ENCODE data around the gene TRIM38.

GRCh38 chr6:26009817-26010216 lies 47.2 kb downstream of the TRIM38 start:
- TF ChIP-seq CTCF (IDR thresholded peaks at IDR 0.05), result no peak
- TF ChIP-seq POLR2A (IDR thresholded peaks at IDR 0.05), result no peak
